OCI-LY1 (cell line): Measurements from ENCODE around the gene TM4SF18.

Experiments used
- H2AFZ ChIP-seq: fragments of 200-600 bp; sonication (generic), shearing (Covaris generic); 2 replicates; pipeline ENCODE4 v1.6.0; 2014; ENCODE audit warnings: antibody characterized with exemption, mild to moderate bottlenecking, low read length
- H3F3A ChIP-seq: fragments of 200-600 bp; sonication (generic), shearing (Covaris generic); 2 replicates; pipeline ENCODE4 v1.6.0; 2014; ENCODE audit warnings: mild to moderate bottlenecking, antibody characterized with exemption, low read length, moderate library complexity; ENCODE audit not compliant: insufficient read depth
- H3K27ac ChIP-seq: fragments of 200-600 bp; sonication (generic); 2 replicates; pipeline ENCODE4 v1.5.1; 2014; ENCODE audit warnings: low read length, mixed run types, mild to moderate bottlenecking, low read depth; ENCODE audit not compliant: poor library complexity, severe bottlenecking
- H3K27me3 ChIP-seq: fragments of 200-600 bp; sonication (generic); 2 replicates; pipeline ENCODE4 v1.6.0; 2014; ENCODE audit warnings: antibody characterized with exemption, mild to moderate bottlenecking, low read length, moderate library complexity; ENCODE audit not compliant: insufficient read depth
- H3K36me3 ChIP-seq: fragments of 200-600 bp; sonication (generic); 2 replicates; pipeline ENCODE4 v1.6.1; 2014; ENCODE audit warnings: mild to moderate bottlenecking, antibody characterized with exemption, low read length, moderate library complexity, mixed read lengths; ENCODE audit not compliant: insufficient read depth
- H3K4me1 ChIP-seq: fragments of 200-600 bp; sonication (generic); 2 replicates; pipeline ENCODE4 v1.5.1; 2014; ENCODE audit warnings: mild to moderate bottlenecking, low read length, moderate library complexity; ENCODE audit not compliant: insufficient read depth, severe bottlenecking
- H3K4me2 ChIP-seq: fragments of 200-600 bp; sonication (generic), shearing (Covaris generic); 2 replicates; pipeline ENCODE4 v1.6.1; 2014; ENCODE audit warnings: low read length
- H3K4me3 ChIP-seq: fragments of 200-600 bp; sonication (generic); 2 replicates; pipeline ENCODE4 v1.5.1; 2014; ENCODE audit warnings: low read length, low read depth, mild to moderate bottlenecking, mixed read lengths; ENCODE audit not compliant: poor library complexity, severe bottlenecking
- H3K79me2 ChIP-seq: fragments of 200-600 bp; shearing (Covaris generic); 2 replicates; pipeline ENCODE4 v1.6.1; 2016; ENCODE audit warnings: mixed run types, low read length, mixed read lengths; ENCODE audit not compliant: insufficient read depth
- H3K9ac ChIP-seq: fragments of 200-600 bp; sonication (generic), shearing (Covaris generic); 2 replicates; pipeline ENCODE4 v1.6.1; 2014; ENCODE audit warnings: mild to moderate bottlenecking, low read length, mixed read lengths
- H3K9me2 ChIP-seq: fragments of 200-600 bp; sonication (generic), shearing (Covaris generic); 2 replicates; pipeline ENCODE4 v1.6.1; 2014; ENCODE audit warnings: low read depth, mild to moderate bottlenecking, low read length, mixed read lengths
- H3K9me3 ChIP-seq: fragments of 200-600 bp; shearing (Covaris generic); 2 replicates; pipeline ENCODE4 v1.6.1; 2014; ENCODE audit warnings: low read length, mixed read lengths
- H4K20me1 ChIP-seq: fragments of 200-600 bp; sonication (generic), shearing (Covaris generic); 2 replicates; pipeline ENCODE4 v1.6.0; 2016; ENCODE audit warnings: mild to moderate bottlenecking, low read length; ENCODE audit not compliant: insufficient read depth
- CTCF ChIP-seq: fragments of 200-600 bp; sonication (generic), shearing (Covaris generic); IDR thresholded peaks from 2 replicates; pipeline ENCODE4 v1.5.1; 2017; ENCODE audit warnings: mild to moderate bottlenecking, antibody characterized with exemption, low read length, moderate library complexity, mixed read lengths
- EZH2 ChIP-seq: fragments of 200-600 bp; sonication (generic), shearing (Covaris generic); IDR thresholded peaks from 2 replicates; pipeline ENCODE4 v1.8.0; 2017; ENCODE audit warnings: borderline replicate concordance, mixed run types, mild to moderate bottlenecking, antibody characterized with exemption, low read length, moderate library complexity, mixed read lengths

TM4SF18 gene

DNA sequence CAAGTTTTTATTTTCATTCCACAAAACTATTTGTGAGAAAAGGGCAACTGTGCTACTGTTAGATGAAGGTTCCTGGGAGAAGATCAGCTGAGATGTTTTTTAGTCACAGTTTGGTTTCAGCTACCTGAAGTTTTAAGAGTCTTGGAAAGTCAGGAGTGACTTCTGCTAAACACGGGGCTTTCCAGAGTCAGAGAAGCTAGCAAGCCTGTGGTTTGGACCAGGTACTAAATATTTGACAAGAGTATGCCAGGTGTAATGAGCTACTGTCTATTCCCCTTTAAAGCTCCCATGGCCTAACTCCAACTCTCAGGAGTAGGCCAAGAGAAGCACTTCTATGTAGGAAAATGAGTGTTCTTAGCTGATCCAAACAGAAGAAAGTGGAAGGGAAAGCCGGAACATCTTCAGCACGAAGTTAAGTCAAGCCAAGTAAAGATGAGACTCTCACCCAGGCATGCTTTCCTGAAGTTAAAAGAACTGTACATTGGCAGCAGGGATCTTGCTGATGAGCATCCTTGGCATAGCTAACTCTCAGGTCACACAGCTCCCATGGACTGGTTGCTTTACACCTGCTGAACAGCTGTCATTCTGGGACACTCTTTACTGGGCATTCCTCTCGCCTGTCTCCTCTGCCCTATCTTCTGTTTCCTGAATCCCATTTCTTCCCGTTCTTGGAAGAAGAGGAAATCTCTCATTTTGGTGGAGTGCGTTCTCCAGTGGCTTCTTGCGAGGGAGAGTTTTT is 22.5 kb downstream of the TM4SF18 start:
- no peak overlapping the region for H3K4me2 ChIP-seq
- no peak overlapping the region for H3K4me3 ChIP-seq
- H3K27ac ChIP-seq: no peak overlapping the region
- no peak overlapping the region for H2AFZ ChIP-seq
- no peaks in the 10 kb centered on the region for H3K4me1 ChIP-seq
- H3K9ac ChIP-seq: no peak overlapping the region
- no peaks in the 10 kb centered on the region for H3K79me2 ChIP-seq
- no peaks in the 10 kb centered on the region for H3F3A ChIP-seq
- no peaks in the 10 kb centered on the region for H3K36me3 ChIP-seq
- H4K20me1 ChIP-seq: no peaks in the 10 kb centered on the region
- TF ChIP-seq EZH2 (no peak), CTCF (no peak)
- no peaks in the 10 kb centered on the region for H3K9me2 ChIP-seq
- H3K27me3 ChIP-seq: no peaks in the 10 kb centered on the region; the same call in 1 of the 2 replicates
- H3K9me3 ChIP-seq: no peaks in the 10 kb centered on the region

DNA sequence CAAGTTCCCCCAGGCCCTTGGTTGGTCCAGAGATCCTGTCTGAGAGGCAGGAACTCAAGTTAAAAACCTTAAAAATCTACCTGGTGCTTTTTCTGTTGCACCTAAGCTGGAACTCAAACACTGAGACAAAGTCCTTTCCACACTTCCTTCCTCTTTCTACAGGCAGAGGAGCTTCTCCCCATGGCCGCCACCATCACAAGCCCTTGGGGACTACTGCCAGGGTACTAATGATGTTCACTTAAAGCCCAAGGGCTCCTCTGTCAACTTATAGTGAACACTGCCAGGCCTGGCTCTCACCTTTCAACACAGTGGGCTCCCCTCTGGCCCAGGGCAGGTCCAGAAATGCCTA is 26.0 kb downstream of the TM4SF18 start:
- no peaks in the 10 kb centered on the region for H3K4me1 ChIP-seq
- no peak for TF ChIP-seq EZH2
- no peak for TF ChIP-seq CTCF
- H3F3A ChIP-seq: no peaks in the 10 kb centered on the region
- no peak overlapping the region for H3K4me2 ChIP-seq
- H3K4me3 ChIP-seq: no peak overlapping the region
- no peaks in the 10 kb centered on the region; the same call in 1 of the 2 replicates for H3K27me3 ChIP-seq
- no peak overlapping the region for H3K27ac ChIP-seq
- H3K9ac ChIP-seq: no peak overlapping the region
- no peaks in the 10 kb centered on the region for H3K79me2 ChIP-seq
- H3K9me3 ChIP-seq: no peaks in the 10 kb centered on the region
- no peaks in the 10 kb centered on the region for H4K20me1 ChIP-seq
- H3K9me2 ChIP-seq: no peaks in the 10 kb centered on the region
- H3K36me3 ChIP-seq: no peaks in the 10 kb centered on the region
- no peak overlapping the region for H2AFZ ChIP-seq

GRCh38 chr3:149306751-149307434 is 26.5 kb downstream of the TM4SF18 start:
- Histone ChIP-seq H3K27me3 (no peaks in the 10 kb centered on the region; the same call in 1 of the 2 replicates), H4K20me1 (no peaks in the 10 kb centered on the region), H3K79me2 (no peaks in the 10 kb centered on the region), H2AFZ (no peak overlapping the region), H3K4me3 (no peak overlapping the region), H3K36me3 (no peaks in the 10 kb centered on the region), H3K4me2 (no peak overlapping the region), H3K9me2 (no peaks in the 10 kb centered on the region), H3K27ac (no peak overlapping the region), H3F3A (no peaks in the 10 kb centered on the region), H3K9ac (no peak overlapping the region), H3K4me1 (no peaks in the 10 kb centered on the region), H3K9me3 (no peaks in the 10 kb centered on the region)
- TF ChIP-seq CTCF: no peak
- no peak for TF ChIP-seq EZH2
